ENCODE measurements around the gene OR2V2.

OR2V2 gene

GRCh38 chr5:181142054-181142453 is 5.3 kb upstream of the OR2V2 start:
- no peak overlapping the region for H3K9ac ChIP-seq (ENCODE audit: insufficient read length, low read depth)
- H3K9me3 ChIP-seq (ENCODE audit: insufficient read depth, low read length): peaks cover 16% of the 10 kb centered on the region
- H3K27me3 ChIP-seq (ENCODE audit: insufficient read depth, insufficient read length): no peaks in the 10 kb centered on the region
- H3K36me3 ChIP-seq (ENCODE audit: insufficient read depth, insufficient read length, low read length): no peaks in the 10 kb centered on the region
- H3K4me3 ChIP-seq (ENCODE audit: insufficient read length, low read depth): no peak overlapping the region
- DNase-seq (ENCODE audit: low read depth, low spot score): no peak
- no peaks in the 10 kb centered on the region for H3K4me1 ChIP-seq (ENCODE audit: insufficient read depth, insufficient read length)
- TF ChIP-seq YY1 (IDR thresholded peaks at IDR 0.05; ENCODE audit: insufficient read depth, insufficient read length): no peak
- TF ChIP-seq ZNF274 (IDR thresholded peaks at IDR 0.05; ENCODE audit: low read depth, low read length): no peak
- no peak for TF ChIP-seq SUZ12 (IDR thresholded peaks at IDR 0.05; ENCODE audit: extremely low read depth, insufficient read depth, insufficient read length)

GRCh38 chr5:181145133-181145532 is 2.3 kb upstream of the OR2V2 start:
- H3K27me3 ChIP-seq (ENCODE audit: insufficient read depth, insufficient read length): no peaks in the 10 kb centered on the region
- DNase-seq (ENCODE audit: low read depth, low spot score): no peak
- H3K36me3 ChIP-seq (ENCODE audit: insufficient read depth, insufficient read length, low read length): no peaks in the 10 kb centered on the region
- no peak overlapping the region for H3K9ac ChIP-seq (ENCODE audit: insufficient read length, low read depth)
- no peaks in the 10 kb centered on the region for H3K4me1 ChIP-seq (ENCODE audit: insufficient read depth, insufficient read length)
- peaks cover 16% of the 10 kb centered on the region for H3K9me3 ChIP-seq (ENCODE audit: insufficient read depth, low read length)
- TF ChIP-seq ZNF274 (IDR thresholded peaks at IDR 0.05; ENCODE audit: low read depth, low read length) (no peak), SUZ12 (IDR thresholded peaks at IDR 0.05; ENCODE audit: extremely low read depth, insufficient read depth, insufficient read length) (no peak), YY1 (IDR thresholded peaks at IDR 0.05; ENCODE audit: insufficient read depth, insufficient read length) (no peak)
- H3K4me3 ChIP-seq (ENCODE audit: insufficient read length, low read depth): no peak overlapping the region

- TF ChIP-seq YY1 (IDR thresholded peaks at IDR 0.05; ENCODE audit: insufficient read depth, insufficient read length) (no peak), ZNF274 (IDR thresholded peaks at IDR 0.05; ENCODE audit: low read depth, low read length) (no peak), SUZ12 (IDR thresholded peaks at IDR 0.05; ENCODE audit: extremely low read depth, insufficient read depth, insufficient read length) (no peak)
- Histone ChIP-seq H3K4me3 (ENCODE audit: insufficient read length, low read depth) (no peak overlapping the region), H3K36me3 (ENCODE audit: insufficient read depth, insufficient read length, low read length) (no peaks in the 10 kb centered on the region), H3K9ac (ENCODE audit: insufficient read length, low read depth) (no peak overlapping the region), H3K9me3 (ENCODE audit: insufficient read depth, low read length) (peaks cover 16% of the 10 kb centered on the region), H3K27me3 (ENCODE audit: insufficient read depth, insufficient read length) (no peaks in the 10 kb centered on the region), H3K4me1 (ENCODE audit: insufficient read depth, insufficient read length) (peaks cover 4% of the 10 kb centered on the region)
- DNase-seq (ENCODE audit: low read depth, low spot score): no peak
Measured at GRCh38 chr5:181149355-181149754, 2.0 kb downstream of the OR2V2 start.

GRCh38 chr5:181149806-181150733 is 2.7 kb downstream of the OR2V2 start:
- no peak overlapping the region for H3K4me3 ChIP-seq (ENCODE audit: insufficient read length, low read depth)
- H3K9ac ChIP-seq (ENCODE audit: insufficient read length, low read depth): no peak overlapping the region
- no peak for DNase-seq (ENCODE audit: low read depth, low spot score)
- peaks cover 10% of the 10 kb centered on the region for H3K9me3 ChIP-seq (ENCODE audit: insufficient read depth, low read length)
- TF ChIP-seq YY1 (IDR thresholded peaks at IDR 0.05; ENCODE audit: insufficient read depth, insufficient read length) (no peak), SUZ12 (IDR thresholded peaks at IDR 0.05; ENCODE audit: extremely low read depth, insufficient read depth, insufficient read length) (no peak), ZNF274 (IDR thresholded peaks at IDR 0.05; ENCODE audit: low read depth, low read length) (no peak)
- peaks cover 4% of the 10 kb centered on the region for H3K4me1 ChIP-seq (ENCODE audit: insufficient read depth, insufficient read length)
- no peaks in the 10 kb centered on the region for H3K27me3 ChIP-seq (ENCODE audit: insufficient read depth, insufficient read length)
- no peaks in the 10 kb centered on the region for H3K36me3 ChIP-seq (ENCODE audit: insufficient read depth, insufficient read length, low read length)

- H3K4me3 ChIP-seq (ENCODE audit: insufficient read length, low read depth): no peak overlapping the region
- H3K9me3 ChIP-seq (ENCODE audit: insufficient read depth, low read length): no peaks in the 10 kb centered on the region
- no peak overlapping the region for H3K9ac ChIP-seq (ENCODE audit: insufficient read length, low read depth)
- peaks cover 4% of the 10 kb centered on the region for H3K4me1 ChIP-seq (ENCODE audit: insufficient read depth, insufficient read length)
- no peaks in the 10 kb centered on the region for H3K27me3 ChIP-seq (ENCODE audit: insufficient read depth, insufficient read length)
- no peak for TF ChIP-seq YY1 (IDR thresholded peaks at IDR 0.05; ENCODE audit: insufficient read depth, insufficient read length)
- TF ChIP-seq SUZ12 (IDR thresholded peaks at IDR 0.05; ENCODE audit: extremely low read depth, insufficient read depth, insufficient read length): no peak
- TF ChIP-seq ZNF274 (IDR thresholded peaks at IDR 0.05; ENCODE audit: low read depth, low read length): no peak
- no peaks in the 10 kb centered on the region for H3K36me3 ChIP-seq (ENCODE audit: insufficient read depth, insufficient read length, low read length)
- no peak for DNase-seq (ENCODE audit: low read depth, low spot score)
Measured at GRCh38 chr5:181151146-181151545, 3.8 kb downstream of the OR2V2 start.

- Histone ChIP-seq H3K27me3 (ENCODE audit: insufficient read depth, insufficient read length) (no peaks in the 10 kb centered on the region), H3K4me1 (ENCODE audit: insufficient read depth, insufficient read length) (peaks cover 4% of the 10 kb centered on the region), H3K9me3 (ENCODE audit: insufficient read depth, low read length) (no peaks in the 10 kb centered on the region), H3K4me3 (ENCODE audit: insufficient read length, low read depth) (no peak overlapping the region), H3K9ac (ENCODE audit: insufficient read length, low read depth) (no peak overlapping the region), H3K36me3 (ENCODE audit: insufficient read depth, insufficient read length, low read length) (no peaks in the 10 kb centered on the region)
- TF ChIP-seq SUZ12 (IDR thresholded peaks at IDR 0.05; ENCODE audit: extremely low read depth, insufficient read depth, insufficient read length): no peak
- no peak for TF ChIP-seq YY1 (IDR thresholded peaks at IDR 0.05; ENCODE audit: insufficient read depth, insufficient read length)
- no peak for TF ChIP-seq ZNF274 (IDR thresholded peaks at IDR 0.05; ENCODE audit: low read depth, low read length)
- no peak for DNase-seq (ENCODE audit: low read depth, low spot score)
Measured at GRCh38 chr5:181152406-181152805, 5.0 kb downstream of the OR2V2 start.

- H3K36me3 ChIP-seq (ENCODE audit: insufficient read depth, insufficient read length, low read length): no peaks in the 10 kb centered on the region
- DNase-seq (ENCODE audit: low read depth, low spot score): no peak
- H3K27me3 ChIP-seq (ENCODE audit: insufficient read depth, insufficient read length): no peaks in the 10 kb centered on the region
- TF ChIP-seq ZNF274 (IDR thresholded peaks at IDR 0.05; ENCODE audit: low read depth, low read length) (no peak), SUZ12 (IDR thresholded peaks at IDR 0.05; ENCODE audit: extremely low read depth, insufficient read depth, insufficient read length) (no peak), YY1 (IDR thresholded peaks at IDR 0.05; ENCODE audit: insufficient read depth, insufficient read length) (no peak)
- peaks cover 4% of the 10 kb centered on the region for H3K4me1 ChIP-seq (ENCODE audit: insufficient read depth, insufficient read length)
- H3K9me3 ChIP-seq (ENCODE audit: insufficient read depth, low read length): no peaks in the 10 kb centered on the region
- H3K9ac ChIP-seq (ENCODE audit: insufficient read length, low read depth): no peak overlapping the region
- no peak overlapping the region for H3K4me3 ChIP-seq (ENCODE audit: insufficient read length, low read depth)
Measured at GRCh38 chr5:181153814-181154213, 6.4 kb downstream of the OR2V2 start.
